Skin epidermis (tissue), 12 donors: ENCODE measurements around the gene ABHD14A.

ENCODE experiments used
- H3K27ac ChIP-seq, 21 experiments: fragments of 200-600 bp; sonication (generic) in 11 of 21; one replicate each; pipeline ENCODE4 v1.5.0; 2020; ENCODE audit warnings: mild to moderate bottlenecking in 3 of 21, inconsistent platforms in 2 of 21, moderate library complexity in 2 of 21
- H3K4me3 ChIP-seq, 7 experiments: fragments of 200-600 bp; sonication (generic) in 2 of 7; one replicate each; pipeline ENCODE4 v1.5.0; 2020; ENCODE audit warnings: inconsistent platforms in 2 of 7, mild to moderate bottlenecking in 2 of 7, moderate library complexity in 1 of 7

The ABHD14A gene

DNA sequence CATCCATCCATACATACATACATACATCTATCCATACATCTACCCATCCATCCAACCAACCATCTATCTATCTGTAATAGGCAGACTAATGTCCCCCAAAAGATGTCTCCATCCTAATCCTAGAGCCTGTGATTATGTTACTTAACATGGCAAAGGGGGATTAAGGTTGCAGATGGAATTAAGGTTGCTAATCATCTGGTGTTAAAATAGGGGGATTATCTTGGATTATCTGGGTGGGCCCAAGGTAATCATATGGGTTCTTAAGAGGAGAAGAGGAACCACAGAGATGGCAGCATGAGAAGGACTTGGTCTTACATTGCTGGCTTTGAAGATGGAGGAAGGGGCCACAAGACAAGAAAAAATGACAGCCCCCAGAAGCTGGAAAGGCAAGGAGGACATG lies 35.6 kb downstream of the ABHD14A start:
- H3K27ac ChIP-seq = no peak overlapping the region
- H3K4me3 ChIP-seq = no peak overlapping the region

DNA sequence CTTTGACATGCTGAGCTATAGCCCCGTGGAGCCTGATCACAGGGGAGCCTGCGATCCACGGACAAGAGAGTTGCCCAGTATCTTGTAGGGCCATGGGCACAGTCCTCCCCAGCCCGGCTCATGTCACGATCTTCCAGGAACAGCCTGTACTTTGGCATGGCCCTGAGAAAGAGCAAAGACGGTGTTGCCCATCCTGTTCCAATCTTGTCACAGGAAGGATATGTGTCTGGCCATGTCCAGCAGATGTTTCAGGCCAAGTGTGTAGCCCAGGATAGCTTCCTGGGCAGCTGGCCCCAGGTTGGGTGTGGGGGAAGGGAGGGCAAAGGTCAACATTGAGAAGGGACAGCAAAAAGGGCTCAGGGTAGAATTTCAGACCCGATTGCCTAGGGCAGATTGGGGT lies 37.8 kb downstream of the ABHD14A start:
- Histone ChIP-seq H3K27ac (no peak overlapping the region), H3K4me3 (no peak overlapping the region)

DNA sequence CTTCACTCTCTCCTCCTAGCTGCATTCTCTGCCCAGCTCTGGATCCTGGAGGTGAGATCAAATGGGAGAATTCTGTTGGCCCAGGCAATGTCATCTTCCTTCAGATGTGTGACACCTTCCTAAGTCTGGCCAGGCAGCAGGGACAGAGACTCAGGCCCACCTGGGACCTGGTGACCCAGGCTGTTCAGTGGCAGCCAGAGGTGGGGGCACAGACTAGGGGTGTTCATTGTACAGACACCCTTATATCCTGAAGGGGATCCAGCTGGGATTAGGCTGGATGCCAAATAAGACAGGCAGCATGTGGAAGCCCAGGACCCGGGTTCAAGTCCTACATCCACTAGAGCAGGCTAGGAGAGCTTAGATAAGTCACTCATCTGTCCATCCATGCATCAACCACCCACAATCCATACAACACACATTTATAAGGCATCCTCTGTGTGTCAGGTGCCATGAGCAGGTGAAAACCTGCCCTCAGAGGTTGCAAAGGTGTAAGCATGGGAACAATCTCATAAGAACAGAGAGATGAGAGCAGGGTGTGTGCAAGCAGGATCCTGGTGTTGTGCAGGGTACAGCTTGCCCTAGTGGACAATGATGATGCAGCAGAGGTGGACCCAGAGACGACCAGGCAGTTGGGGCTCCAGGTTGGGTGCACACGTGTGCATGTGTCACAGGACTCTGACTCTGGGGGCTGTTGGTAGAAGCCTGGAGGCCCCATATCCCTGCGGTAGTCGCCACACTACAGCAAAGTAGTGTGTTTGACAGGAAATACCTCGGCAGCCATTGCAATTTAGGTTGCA lies 39.1 kb downstream of the ABHD14A start:
- Histone ChIP-seq H3K4me3 (no peak overlapping the region), H3K27ac (no peak overlapping the region)

- no peak overlapping the region for H3K4me3 ChIP-seq
- H3K27ac ChIP-seq = no peak overlapping the region
Observed at GRCh38 chr3:52014613-52015012, 39.7 kb downstream of the ABHD14A start.

GRCh38 chr3:52015438-52016228 lies 40.8 kb downstream of the ABHD14A start:
- no peak overlapping the region for H3K4me3 ChIP-seq
- H3K27ac ChIP-seq = no peak overlapping the region

DNA sequence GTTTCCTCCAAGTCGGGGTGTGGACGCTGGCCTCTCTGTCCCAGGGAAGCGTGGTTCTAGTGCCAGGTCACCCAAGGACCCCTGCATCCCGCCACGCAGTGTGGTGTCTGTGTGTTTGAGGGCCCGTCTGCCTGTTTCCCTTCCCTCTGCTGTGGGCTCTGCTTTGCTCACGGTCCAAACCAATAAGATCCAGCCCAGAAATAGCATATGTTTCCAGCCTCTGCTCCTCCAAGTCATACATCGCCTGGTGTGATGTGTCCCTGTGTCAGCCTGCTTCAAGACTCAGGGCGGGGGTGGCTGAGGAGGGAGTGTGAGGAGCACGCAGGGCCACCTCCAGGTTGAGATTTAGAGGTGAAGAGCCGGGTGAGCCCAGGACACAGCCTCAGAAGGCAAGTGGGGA lies 42.7 kb downstream of the ABHD14A start:
- Histone ChIP-seq H3K4me3 (no peak overlapping the region), H3K27ac (no peak overlapping the region)

- no peak overlapping the region for H3K4me3 ChIP-seq
- H3K27ac ChIP-seq = peak overlapping the region in 1 of 21 experiments; percentile 18
Observed at GRCh38 chr3:52018319-52019000, 43.6 kb downstream of the ABHD14A start.

DNA sequence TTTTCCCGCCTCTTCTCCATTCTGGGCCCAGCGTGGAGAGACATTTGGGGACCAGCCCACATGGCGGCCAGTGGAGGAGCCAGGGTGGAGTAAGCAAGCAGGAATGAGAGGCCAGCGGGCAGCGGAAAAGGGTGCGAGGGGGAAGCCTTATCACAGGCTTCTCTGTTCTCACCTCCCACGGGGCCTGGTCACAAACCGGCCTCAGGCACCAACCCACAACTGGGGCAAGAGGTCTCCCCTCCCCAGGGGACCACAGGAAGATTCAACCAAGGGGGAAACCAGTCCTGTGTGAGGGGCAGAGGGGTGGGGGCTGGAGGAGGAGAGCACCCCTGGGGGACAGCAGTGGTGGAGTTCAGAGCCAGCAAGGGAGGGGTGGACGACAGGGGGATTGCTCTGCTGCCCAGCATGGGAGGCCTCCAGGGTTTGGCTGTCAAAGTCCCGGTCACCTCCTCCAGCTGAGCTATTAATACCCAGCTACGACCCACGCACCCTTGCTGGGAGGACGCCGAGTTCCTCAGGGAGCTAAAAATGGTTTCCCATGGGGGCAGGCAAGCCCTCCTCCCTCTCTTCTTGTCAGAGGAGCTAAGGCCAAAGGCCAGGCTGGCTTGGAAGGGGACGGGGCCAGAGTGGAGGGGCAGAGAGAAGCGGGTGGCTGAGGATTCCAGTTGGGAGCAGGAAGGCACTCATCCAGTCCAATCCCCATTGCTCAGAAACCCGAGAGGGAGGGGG lies 44.7 kb downstream of the ABHD14A start:
- peak overlapping the region in 2 of 21 experiments; percentile 24 to 57 for H3K27ac ChIP-seq
- no peak overlapping the region for H3K4me3 ChIP-seq

- peak overlapping the region in 2 of 21 experiments; percentile 34 to 37 for H3K27ac ChIP-seq
Observed at GRCh38 chr3:52020796-52021195, 45.9 kb downstream of the ABHD14A start.

DNA sequence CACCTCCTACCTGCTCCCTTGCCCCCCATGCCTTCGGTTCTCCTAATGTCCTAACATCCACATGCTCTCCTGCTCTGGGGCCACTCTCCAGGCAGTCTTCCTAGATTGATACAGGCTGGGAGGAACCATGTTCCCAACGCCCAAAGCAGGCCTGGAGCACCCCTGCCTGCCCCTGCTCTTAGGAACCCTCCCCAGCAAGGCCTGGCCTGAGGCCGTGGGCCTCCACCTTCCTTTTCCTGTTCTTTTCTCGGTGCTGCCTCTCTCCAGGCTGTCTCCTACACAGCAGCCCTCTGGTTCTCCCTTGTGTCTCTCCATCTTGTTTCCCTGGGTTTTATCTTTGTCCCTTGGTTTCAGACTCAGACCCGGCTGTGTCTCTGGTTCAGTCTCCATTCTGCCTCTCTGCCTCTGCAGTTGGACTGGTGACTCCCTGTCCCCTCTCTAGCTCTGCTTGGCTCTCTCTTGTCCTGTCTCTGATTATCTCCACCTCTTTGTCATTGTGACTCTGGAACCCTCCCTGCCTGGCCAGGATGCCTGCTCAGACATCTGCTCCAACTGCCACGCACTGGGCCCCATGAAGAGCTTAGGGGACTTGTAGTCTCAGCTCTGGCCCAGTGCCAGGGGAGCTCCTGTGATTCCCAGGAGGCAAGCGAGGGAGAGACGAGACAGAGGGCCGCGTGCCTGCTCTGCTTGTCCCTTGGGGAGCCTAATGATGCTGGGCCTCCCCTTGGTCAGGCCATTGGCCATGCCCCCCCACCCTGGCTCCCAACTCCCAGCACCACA lies 46.8 kb downstream of the ABHD14A start:
- Histone ChIP-seq H3K4me3 (no peak overlapping the region), H3K27ac (peak overlapping the region in 4 of 21 experiments; percentile 28 to 37 (median 32))

More at GRCh38 chr3:52020796-52021195, 45.9 kb downstream of the ABHD14A start:
- H3K4me3 ChIP-seq = no peak overlapping the region

DNA sequence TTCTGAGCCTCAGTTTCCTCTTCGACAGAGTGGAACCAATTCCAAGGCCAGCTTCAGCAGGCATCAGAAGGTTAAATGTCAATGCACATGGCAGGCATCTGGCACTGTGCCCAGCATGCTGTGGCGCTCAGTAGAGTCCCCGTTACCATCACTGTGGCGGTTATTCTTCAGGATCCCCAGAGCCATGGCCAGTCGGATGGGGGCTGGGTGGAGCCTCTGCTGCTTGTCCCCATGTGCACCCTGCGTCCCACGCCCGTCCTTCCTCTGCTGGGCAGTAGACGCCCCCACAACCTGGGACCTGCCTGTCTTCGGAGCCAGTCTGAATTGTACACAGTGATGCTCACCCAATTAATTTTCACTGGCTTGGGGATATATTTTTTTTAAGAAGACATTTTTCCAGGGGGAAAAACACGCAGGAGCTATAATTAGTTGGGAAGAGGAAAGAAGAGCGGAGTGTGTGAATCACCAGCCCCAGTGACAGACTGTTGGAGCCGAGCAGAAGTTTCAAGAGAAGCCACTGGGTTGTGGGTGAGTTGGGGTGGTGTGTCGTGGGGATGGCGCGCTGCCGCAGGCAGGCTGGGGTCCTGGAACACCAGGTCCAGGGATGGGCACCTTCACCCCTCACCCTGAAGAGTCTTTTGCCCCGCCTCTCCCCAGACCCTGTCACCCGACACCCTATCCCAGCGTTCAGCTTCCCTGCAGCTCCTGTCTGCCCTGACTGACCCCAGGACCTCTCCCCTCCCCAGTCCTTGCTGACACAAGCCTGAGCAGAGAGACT lies 47.6 kb downstream of the ABHD14A start:
- Histone ChIP-seq H3K4me3 (no peak overlapping the region), H3K27ac (peak overlapping the region in 1 of 21 experiments; percentile 31)

GRCh38 chr3:52023101-52023770 lies 48.4 kb downstream of the ABHD14A start:
- H3K4me3 ChIP-seq = no peak overlapping the region
- H3K27ac ChIP-seq = peak overlapping the region in 2 of 21 experiments; percentile 12 to 44

DNA sequence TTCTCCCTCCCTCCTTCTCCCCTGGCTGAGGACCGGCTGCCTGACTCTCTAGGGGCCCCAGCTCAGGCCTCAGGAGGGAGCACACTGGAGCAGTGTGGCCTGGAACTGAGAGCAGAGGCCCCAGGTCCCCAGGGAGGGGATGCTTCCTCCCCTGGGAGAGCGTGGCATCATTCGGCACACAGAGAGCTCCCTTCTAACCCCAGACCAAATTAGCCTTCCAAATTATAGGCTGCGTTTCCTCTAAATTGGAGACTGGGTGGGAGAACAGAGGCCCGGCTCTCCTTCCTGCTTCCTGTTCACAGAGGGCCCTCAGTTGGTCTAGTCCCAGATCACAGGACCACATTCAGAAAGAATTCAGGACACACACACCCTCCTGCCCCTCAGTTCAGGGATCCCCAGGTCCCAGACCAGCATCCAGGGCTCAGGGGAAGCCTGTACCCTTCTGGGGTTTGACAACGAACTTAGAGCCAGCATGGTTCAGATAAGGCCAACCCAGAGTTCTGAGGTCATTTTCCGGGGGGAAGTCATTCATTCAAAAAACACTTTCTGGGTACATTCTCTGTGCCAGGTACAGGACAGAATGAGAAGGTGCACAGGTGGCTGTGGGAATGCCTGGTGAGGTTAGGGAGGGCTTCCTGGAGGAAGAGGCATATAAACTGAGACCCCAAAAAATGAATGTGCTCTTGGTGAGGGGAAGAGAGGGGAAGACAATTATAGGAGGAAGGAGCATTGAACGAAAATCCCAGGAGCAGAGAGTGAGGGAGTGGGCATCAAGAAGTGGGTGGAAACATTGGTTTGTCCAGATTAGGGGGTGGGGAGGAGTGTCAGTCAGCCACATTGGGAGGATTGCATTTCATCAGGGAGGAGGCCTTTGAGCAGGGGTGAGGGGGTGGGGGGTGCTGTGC lies 49.2 kb downstream of the ABHD14A start:
- H3K4me3 ChIP-seq = no peak overlapping the region
- H3K27ac ChIP-seq = peak overlapping the region in 2 of 21 experiments; percentile 12 to 44

DNA sequence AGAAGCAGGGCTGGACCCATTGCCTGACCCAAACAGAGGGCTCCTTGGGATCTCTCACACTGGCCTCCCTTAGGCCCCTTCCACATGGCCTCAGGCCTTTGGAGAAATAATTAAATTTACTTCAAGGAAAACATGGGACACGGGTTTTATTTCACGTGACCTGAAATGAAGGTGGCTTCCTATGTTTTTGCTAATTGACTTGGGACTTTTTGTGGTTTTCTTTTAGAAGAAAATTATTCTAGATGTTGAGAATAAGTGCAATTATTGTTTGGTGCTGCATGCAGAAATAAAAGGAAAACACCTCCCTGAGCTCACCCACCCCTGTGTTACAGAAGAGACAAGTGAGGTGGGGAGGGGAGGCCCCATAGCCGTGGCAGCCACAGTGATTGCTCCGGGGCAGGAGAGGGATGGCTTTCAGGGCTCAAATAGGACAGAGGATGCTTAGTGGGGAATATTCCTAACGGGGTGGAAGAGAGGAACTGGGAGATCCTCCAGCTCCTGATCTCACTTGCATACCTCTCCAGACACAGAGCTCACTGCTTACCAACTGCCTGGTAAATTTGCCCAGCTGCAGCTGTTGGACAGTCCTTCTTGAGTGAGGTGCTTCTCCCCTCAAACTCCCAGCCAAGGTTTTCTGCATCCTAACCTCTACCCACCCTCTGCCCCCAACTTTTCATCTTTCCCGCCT lies 50.0 kb downstream of the ABHD14A start:
- no peak overlapping the region for H3K27ac ChIP-seq
- H3K4me3 ChIP-seq = no peak overlapping the region

- Histone ChIP-seq H3K27ac (no peak overlapping the region), H3K4me3 (no peak overlapping the region)
Observed at GRCh38 chr3:52025453-52025852, 50.6 kb downstream of the ABHD14A start.

DNA sequence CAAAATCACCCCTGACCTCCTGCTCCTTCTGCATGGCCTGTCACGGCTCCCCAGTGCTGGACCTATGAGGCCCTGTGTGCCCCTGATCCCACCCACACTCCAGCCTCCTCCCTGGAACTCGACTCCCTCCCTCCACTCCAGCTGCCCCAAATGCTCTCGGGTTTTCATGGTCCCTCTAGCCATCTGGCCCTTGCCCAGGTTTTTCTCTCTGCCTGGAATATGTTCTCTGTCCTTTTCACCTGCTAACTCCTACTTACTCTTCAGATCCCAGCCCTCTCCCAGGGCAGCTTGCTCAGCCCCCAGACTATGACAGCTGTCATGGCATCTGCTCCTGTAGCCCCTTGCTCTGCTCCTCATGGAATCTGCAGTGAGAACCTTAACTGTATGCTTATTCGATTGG lies 51.2 kb downstream of the ABHD14A start:
- Histone ChIP-seq H3K27ac (no peak overlapping the region), H3K4me3 (no peak overlapping the region)
